Left forelimb (tissue), 1 donor: ENCODE data around the gene HID1.
"Not testable (repeated sequence)": the region's sequence is repeated elsewhere in the genome, so short reads cannot be mapped to it uniquely, and the experiment has no call there.

Source experiments
- DNase-seq: peaks from one replicate; pipeline ENCODE4 v3.0.0-alpha.2; 2018; ENCODE audit warnings: low spot score

Gene HID1

GRCh38 chr17:74972107-74972972 lies at the start of gene HID1:
HID1 (minus strand) TSS chr17:74972759; CDS start chr17:74972656, 103 bp downstream.
- no peak for DNase-seq

- DNase-seq: no peak
These were observed 48.0 kb upstream of the HID1 start for GRCh38 chr17:75020331-75021110.

DNA sequence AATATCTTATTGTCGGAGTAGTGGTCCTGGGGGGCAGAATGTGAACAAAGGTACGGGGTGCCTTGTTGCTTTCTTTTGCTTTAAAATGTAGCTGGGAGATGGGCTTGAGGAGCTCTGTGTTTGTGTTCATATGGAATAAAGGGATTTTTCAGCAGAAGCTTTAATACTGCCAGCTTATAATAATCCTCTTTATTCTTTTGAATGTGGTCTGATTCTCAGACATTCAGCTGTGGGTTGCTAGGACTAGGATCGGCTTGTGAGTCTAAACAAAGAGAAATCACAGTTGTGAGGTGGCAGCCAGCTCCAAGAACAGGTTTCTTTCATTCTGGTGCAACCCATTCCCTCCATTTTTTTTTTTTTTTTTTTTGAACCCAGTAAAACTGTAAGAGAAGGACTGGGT lies 47.2 kb upstream of the HID1 start:
- no peak for DNase-seq

DNA sequence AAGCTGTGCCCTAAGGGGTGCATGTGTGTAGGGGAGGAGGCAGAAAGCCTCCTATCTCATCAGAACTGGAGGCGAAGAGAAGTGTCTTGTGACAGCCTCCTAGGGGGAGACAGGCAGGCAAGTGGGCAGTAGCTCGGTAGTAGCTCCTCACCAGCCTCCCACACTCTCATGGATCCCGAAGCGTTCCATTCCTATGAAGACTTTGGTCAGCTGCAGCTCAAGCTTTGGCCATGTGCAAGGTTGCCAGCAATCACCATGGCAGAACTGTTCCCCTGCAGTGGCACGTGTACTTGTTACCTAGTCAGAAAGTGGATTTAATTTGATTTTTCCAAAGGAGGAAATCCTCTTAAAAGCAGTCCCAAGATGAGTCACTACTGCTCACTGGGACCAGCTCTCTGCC lies 46.6 kb upstream of the HID1 start:
- DNase-seq: no peak

GRCh38 chr17:75013092-75013559 lies 40.6 kb upstream of the HID1 start:
- DNase-seq: no peak

GRCh38 chr17:75012346-75013091 lies 40.0 kb upstream of the HID1 start, which contains the start of gene MRPL58:
MRPL58 (plus strand) TSS chr17:75012670; CDS start chr17:75012687, 17 bp downstream.
- peak; percentile 93 for DNase-seq

- DNase-seq: no peak
These were observed 39.5 kb upstream of the HID1 start for GRCh38 chr17:75012096-75012345.

DNA sequence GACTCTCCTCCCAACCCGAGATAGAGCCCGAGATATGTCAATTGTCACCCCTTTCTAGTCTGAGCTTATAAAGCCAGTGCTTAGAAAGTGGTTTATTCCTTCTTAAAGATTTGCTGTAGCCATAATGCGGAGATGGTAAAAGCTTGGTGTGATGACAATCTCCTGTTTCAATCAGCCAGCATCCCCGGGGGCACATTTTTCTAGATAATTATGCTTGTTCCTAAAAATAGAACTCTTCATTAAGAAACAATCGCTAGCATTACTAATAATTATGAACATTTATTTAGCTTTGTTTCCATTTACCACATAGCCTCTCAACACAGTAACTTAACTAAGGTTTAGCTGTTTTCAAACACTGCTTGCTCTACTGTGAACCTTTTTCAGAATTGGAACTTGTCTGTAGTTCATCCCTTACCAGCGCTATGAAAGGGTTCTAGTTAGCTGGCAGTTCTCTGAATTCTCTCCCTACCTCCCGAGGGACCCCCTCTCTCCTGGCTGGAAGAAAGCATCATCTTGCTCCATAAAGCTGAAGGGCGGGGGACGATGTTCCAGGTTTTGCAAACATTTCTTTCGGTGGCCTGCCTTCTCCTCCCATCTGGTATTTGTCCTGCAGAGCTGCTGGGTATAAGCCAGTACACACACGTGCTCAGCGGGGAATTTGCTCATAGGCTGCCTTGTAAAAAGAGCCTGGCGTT lies 39.0 kb upstream of the HID1 start:
- peak; percentile 82 for DNase-seq

- peak; percentile 76 for DNase-seq
These were observed 38.3 kb upstream of the HID1 start for GRCh38 chr17:75010683-75011400.

DNA sequence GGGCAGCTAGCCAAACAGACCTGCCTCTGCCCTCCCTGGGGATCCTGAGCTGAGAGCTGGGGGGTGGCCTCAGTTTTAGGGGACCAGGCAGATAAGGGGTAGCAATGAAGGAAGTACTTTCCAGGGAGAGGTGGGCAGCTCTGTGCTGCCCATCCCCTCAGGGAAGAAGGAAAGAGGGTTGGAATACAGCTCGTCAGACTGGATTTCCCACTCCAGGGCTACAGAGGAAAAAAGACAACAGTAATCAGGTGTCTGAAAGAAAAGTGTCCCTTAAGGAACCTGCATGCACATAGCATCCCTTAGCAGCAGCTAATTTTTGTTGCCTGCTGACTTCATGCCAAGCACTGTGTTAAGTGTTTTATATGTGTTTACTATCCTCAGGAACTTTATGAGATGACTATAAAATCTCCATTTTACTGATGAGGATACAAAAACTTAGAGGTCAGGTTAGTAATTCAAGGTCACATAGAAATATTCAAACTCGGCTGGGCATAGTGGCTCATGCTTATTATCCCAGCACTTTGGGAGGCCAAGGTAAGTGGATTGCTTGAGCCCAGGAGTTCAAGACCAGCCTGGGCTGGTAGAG lies 36.7 kb upstream of the HID1 start:
- DNase-seq: no peak

DNA sequence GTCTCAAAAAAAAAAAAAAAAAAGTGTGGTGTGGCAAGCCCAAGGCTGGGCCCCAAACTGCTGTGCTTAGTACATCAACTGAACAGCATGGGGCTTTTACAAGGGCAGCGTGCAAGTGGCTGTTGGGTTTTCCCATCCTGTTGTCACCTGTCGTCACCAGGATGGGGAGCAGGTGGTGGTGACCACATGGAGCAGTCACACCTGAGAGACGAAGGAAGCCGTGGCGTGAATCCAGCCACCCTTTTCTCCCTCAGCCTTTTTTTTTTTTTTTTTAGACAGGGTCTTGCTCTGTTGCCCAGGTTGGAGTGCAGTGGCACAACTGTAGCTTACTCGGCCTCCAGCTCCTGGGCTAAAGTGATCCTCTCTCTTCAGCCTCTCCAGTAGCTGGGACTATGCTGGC lies 35.8 kb upstream of the HID1 start:
- DNase-seq: no peak

DNA sequence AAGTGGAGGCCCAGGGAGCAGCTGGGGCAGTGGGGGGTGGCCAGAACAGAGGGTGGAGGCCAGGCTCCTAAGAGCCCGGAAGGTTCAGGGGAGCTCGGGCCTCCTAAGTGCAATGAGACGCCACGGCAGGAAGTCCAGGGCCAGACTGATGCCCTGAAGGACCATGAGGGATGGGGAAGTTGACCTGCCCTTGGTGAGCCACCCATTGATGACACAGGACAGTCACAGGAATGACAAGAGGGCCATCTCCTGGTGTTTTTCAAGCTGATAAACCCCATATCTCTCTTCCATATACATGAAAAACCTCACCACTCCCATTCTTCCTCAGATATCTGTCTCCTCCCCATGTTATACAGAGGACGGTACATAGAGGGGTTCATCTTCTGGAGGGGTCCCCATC lies 34.1 kb upstream of the HID1 start:
- no peak for DNase-seq

GRCh38 chr17:75006084-75006483 lies 33.5 kb upstream of the HID1 start:
- DNase-seq: not testable (repeated sequence)

DNA sequence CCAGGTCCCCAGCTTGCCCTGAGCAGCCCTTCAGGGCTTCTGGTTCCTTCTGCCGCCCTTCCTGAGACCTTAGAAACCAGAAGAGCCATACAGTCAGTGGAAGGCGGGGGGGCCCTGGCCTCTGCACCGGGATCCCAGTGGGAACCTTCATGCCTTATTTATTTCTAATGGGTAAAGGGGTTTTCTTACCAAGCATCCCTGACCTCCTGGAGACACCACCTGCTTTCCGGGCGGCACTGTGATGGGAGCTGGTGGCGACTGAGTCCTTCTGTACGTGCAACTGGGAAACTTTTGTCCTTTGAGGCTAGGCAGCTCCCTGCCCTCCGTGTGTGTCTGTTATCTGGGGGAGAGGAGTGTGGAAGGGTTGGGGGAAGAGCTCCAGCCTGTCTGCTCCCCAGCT lies 32.7 kb upstream of the HID1 start:
- DNase-seq: no peak

DNA sequence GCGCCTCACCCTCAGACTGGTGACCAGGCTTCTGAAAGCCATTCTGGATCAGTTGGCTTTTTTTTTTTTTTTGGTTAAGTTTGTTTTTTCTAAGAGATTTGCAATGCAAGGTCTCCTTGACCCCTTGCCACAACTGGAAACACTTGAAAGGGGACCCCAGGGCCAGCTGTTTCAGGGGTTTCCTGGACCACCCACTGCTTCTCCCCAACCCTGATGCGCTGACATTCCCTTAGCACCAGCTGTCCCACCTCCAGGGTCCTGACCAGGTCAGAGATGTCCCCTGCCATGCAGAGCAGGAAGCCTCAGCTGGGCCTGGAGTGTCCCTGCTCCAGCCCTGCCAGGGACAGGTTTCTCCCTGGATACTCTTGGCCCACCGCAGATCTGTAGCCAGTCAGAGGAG lies 31.8 kb upstream of the HID1 start:
- no peak for DNase-seq

GRCh38 chr17:75003957-75004355 lies 31.4 kb upstream of the HID1 start:
- no peak for DNase-seq

DNA sequence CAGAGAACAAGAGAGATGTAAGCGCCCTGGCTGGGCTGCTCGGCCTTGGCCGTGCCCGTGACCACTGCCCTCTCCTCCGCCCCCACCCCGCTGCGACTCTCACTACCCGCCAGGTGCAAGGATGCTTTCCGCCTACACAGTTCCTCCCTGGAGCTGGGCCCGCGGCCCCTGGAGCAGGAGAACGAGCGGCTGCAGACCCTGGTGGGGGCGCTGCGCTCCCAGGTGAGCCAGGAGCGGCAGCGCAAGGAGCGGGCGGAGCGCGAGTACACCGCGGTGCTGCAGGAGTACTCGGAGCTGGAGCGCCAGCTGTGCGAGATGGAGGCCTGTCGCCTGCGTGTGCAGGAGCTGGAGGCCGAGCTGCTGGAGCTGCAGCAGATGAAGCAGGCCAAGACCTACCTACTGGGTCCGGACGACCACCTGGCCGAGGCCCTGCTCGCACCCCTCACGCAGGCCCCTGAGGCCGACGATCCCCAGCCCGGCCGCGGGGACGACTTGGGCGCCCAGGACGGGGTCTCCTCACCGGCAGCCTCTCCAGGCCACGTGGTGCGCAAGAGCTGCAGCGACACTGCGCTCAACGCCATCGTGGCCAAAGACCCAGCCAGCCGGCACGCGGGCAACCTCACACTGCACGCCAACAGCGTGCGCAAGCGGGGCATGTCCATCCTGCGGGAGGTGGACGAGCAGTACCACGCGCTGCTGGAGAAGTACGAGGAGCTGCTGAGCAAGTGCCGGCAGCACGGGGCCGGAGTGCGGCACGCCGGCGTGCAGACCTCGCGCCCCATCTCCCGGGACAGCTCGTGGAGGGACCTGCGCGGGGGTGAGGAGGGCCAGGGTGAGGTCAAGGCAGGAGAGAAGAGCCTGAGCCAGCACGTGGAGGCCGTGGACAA lies 30.8 kb upstream of the HID1 start:
- DNase-seq: no peak

GRCh38 chr17:75001915-75002843 lies 29.6 kb upstream of the HID1 start:
- no peak for DNase-seq

DNA sequence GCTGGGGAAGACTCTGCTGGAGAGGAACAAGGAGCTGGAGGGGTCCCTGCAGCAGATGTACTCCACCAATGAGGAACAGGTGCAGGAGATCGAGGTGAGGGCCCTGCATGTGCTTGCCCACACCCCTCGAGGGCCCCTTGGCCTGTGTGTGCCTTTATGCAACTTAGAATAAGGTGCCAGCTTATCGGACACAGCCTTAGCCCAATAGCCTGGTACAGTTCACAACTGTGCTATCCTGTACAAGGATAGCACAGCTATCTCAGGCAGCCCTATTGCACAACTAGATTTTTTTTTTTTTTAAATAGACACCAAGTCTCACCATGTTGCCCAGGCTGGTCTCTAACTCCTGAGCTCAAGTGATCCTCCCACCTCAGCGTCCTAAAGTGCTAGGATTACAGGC lies 27.0 kb upstream of the HID1 start:
- DNase-seq: no peak
